Measurements from ENCODE around the gene CAPN9. TPM values are rescaled to one million over a fixed set of nuclear protein-coding genes. Genes with fewer than 3 reads are reported as not detected.

The CAPN9 gene
- total RNA-seq, 2 experiments from 2014 or later = not detected

DNA sequence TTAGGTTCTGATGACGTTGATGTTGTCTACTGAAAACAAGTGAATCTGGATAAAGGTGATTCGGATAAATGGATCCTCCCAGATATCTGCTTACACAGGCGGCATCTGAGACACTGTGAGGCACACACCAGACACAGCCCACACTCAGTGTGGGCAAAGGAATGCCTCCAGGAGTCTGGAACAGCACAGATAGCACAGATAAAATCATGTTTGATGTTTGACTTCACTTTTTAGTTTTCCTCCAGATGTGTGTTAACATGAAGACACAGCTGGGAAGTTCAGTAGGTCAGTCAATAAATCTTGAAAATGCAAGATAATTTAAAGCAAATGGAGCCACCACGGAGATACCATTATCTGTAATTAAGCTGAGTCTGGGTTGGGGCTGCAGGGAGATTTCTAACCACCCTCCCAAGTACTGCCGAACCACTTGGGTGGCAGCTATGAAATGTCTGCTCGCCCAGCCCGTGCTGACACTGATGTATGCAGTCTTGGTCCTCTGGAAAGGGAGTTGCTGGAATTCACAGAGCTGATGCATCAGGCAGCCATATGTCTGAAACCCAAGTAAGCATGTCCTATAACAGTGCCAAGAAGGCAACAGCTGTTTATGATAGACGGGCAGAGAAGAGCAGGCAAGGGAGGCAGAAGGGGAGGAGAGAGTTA is 11.7 kb downstream of the CAPN9 start:
- intact Hi-C loops (cut with micrococcal nuclease) = no loop called here
- DNase-seq (no peak), ATAC-seq (no peak)
- no peak overlapping the region for H3K27ac Mint-ChIP-seq
- no peaks in the 10 kb centered on the region for H3K36me3 Mint-ChIP-seq (ENCODE audit: low read depth)
- H3K4me3 Mint-ChIP-seq = no peak overlapping the region
- POLR2A ChIA-PET = no interaction called here
- H3K9me3 Mint-ChIP-seq = no peaks in the 10 kb centered on the region
- H3K27me3 Mint-ChIP-seq = no peaks in the 10 kb centered on the region
- CTCF ChIA-PET = no interaction called here
- no peak for TF ChIP-seq CTCF (IDR thresholded peaks at IDR 0.05)
- peaks cover 3% of the 10 kb centered on the region for H3K4me1 Mint-ChIP-seq (ENCODE audit: low read depth)

DNA sequence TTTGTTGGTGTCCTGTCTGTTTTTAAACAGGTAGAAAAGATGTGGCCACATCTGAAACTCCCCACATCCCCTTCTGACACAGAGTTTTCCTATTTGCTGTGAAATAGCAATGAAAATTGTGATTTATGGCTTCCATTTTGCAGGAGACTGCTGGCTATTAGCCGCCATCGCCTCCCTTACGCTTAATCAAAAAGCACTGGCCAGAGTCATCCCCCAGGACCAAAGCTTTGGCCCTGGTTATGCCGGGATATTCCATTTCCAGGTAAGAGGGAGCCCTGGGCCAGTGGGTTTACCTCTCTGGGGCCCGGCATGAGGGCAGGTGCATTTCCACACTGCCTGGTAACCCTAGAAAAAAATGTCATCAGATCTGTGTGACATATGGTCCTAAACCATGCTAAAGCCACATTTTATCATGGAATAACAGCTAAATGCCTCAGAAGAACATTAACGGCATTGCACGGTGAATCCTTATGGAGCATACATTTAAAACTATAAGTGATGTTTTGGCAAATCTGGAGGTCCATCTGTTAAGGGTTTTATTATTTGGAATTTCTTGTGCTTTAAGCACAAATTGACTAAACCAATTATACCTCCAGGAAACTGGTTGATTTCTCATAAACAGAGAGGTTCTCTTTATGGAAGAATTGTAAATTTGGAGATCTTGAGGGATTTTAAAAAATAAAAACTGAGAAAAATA is 12.3 kb downstream of the CAPN9 start:
- Mint-ChIP-seq H3K27me3 (no peaks in the 10 kb centered on the region), H3K27ac (no peak overlapping the region), H3K4me1 (ENCODE audit: low read depth) (no peaks in the 10 kb centered on the region), H3K4me3 (no peak overlapping the region), H3K36me3 (ENCODE audit: low read depth) (no peaks in the 10 kb centered on the region), H3K9me3 (no peaks in the 10 kb centered on the region)
- CTCF ChIA-PET = no interaction called here
- POLR2A ChIA-PET = no interaction called here
- TF ChIP-seq CTCF (IDR thresholded peaks at IDR 0.05) = no peak
- DNase-seq (no peak), ATAC-seq (no peak)
- intact Hi-C loops (cut with micrococcal nuclease) = no loop called here

GRCh38 chr1:230760360-230760827 is 13.2 kb downstream of the CAPN9 start:
- intact Hi-C loops (cut with micrococcal nuclease) = no loop called here
- H3K36me3 Mint-ChIP-seq (ENCODE audit: low read depth) = no peaks in the 10 kb centered on the region
- CTCF ChIA-PET = no interaction called here
- DNase-seq (no peak), ATAC-seq (no peak)
- H3K27me3 Mint-ChIP-seq = no peaks in the 10 kb centered on the region
- TF ChIP-seq CTCF (IDR thresholded peaks at IDR 0.05) = no peak
- H3K9me3 Mint-ChIP-seq = no peaks in the 10 kb centered on the region
- no peak overlapping the region for H3K27ac Mint-ChIP-seq
- H3K4me3 Mint-ChIP-seq = no peak overlapping the region
- POLR2A ChIA-PET = no interaction called here
- no peaks in the 10 kb centered on the region for H3K4me1 Mint-ChIP-seq (ENCODE audit: low read depth)

DNA sequence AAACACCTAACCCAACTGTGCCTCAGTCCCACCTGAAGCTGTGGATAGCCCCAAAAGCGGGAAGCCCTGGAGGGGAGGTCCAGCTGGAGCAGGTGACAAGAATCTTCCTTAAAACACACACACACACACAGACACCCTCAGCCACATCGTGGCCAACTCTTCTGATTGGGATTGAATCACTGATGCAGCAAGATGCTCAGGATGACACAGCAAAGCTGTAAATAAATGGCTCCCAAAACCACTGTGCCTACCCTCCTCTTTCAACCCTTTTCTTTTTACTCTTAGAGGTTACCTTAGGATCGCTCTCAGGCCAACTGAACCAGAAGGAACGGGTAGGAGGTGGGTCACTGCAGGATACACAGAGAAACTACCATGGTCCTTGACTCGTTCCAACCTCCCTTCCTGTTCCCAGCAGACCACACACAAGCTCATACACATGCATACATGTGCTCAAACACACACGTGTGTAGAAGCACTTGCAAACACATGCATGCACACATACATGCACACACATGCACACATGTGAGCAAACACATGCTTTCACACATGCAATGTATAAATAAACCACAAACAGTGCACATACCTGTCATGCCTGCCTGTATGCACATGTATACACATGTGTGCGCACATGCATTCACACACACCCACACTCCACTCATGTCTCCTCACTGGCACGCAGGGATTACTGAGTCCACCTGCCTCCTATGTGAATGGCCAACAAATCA is 14.4 kb downstream of the CAPN9 start:
- H3K36me3 Mint-ChIP-seq (ENCODE audit: low read depth) = no peaks in the 10 kb centered on the region

More for the DNA sequence above, 14.4 kb downstream of the CAPN9 start:
- H3K27ac Mint-ChIP-seq = no peak overlapping the region
- no peak for TF ChIP-seq CTCF (IDR thresholded peaks at IDR 0.05)
- no peak for ATAC-seq
- no peak overlapping the region for H3K4me3 Mint-ChIP-seq
- H3K9me3 Mint-ChIP-seq = no peaks in the 10 kb centered on the region
- ChIA-PET POLR2A (no interaction called here), CTCF (no interaction called here)
- no peaks in the 10 kb centered on the region for H3K4me1 Mint-ChIP-seq (ENCODE audit: low read depth)
- H3K27me3 Mint-ChIP-seq = no peaks in the 10 kb centered on the region
- intact Hi-C loops (cut with micrococcal nuclease) = no loop called here
- no peak for DNase-seq

Measured in activated CD8-positive, alpha-beta T cell treated with anti-CD3 and anti-CD28 coated beads for 36 hours (primary cell).